Neural progenitor cell (in vitro differentiated cells): Measurements from ENCODE around the gene P4HA1. TPM values are rescaled to one million over a fixed set of nuclear protein-coding genes. Genes with fewer than 3 reads are reported as not detected.

ENCODE experiments used
- DNase-seq: peaks from one replicate; pipeline ENCODE4 v3.0.0-alpha.2; 2016; ENCODE audit warnings: low spot score
- H2AFZ ChIP-seq: fragments of 200-600 bp; sonication (generic); replicated peaks from 2 replicates; pipeline ENCODE4 v1.6.1; 2016; ENCODE audit warnings: antibody characterized with exemption
- H3F3A ChIP-seq: fragments of 200-600 bp; sonication (generic); 2 replicates; pipeline ENCODE4 v1.6.1; 2016; ENCODE audit warnings: antibody characterized with exemption, low read depth
- H3K27ac ChIP-seq: fragments of 200-600 bp; sonication (generic); 2 replicates; pipeline ENCODE4 v1.5.1; 2016; ENCODE audit warnings: mild to moderate bottlenecking
- H3K27me3 ChIP-seq: fragments of 200-600 bp; sonication (generic); 2 replicates; pipeline ENCODE4 v1.6.1; 2016; ENCODE audit warnings: mild to moderate bottlenecking, moderate library complexity
- H3K36me3 ChIP-seq: fragments of 200-600 bp; sonication (generic); 2 replicates; pipeline ENCODE4 v1.5.1; 2016
- H3K4me1 ChIP-seq: fragments of 200-600 bp; sonication (generic); 2 replicates; pipeline ENCODE4 v1.6.1; 2016; ENCODE audit warnings: mixed run types
- H3K4me2 ChIP-seq: fragments of 200-600 bp; sonication (generic); 2 replicates; pipeline ENCODE4 v1.6.1; 2016
- H3K4me3 ChIP-seq: fragments of 200-600 bp; sonication (generic); 2 replicates; pipeline ENCODE4 v1.5.1; 2016
- H3K79me2 ChIP-seq: fragments of 200-600 bp; sonication (generic); 2 replicates; pipeline ENCODE4 v1.6.1; 2016; ENCODE audit warnings: low read depth
- H3K9ac ChIP-seq: fragments of 200-600 bp; sonication (generic); 2 replicates; pipeline ENCODE4 v1.6.1; 2016
- H3K9me3 ChIP-seq: fragments of 200-600 bp; sonication (generic); 2 replicates; pipeline ENCODE4 v1.5.1; 2016; ENCODE audit warnings: low read depth
- H4K20me1 ChIP-seq: fragments of 200-600 bp; sonication (generic); 2 replicates; pipeline ENCODE4 v1.6.1; 2016; ENCODE audit warnings: low read depth
- H3K27ac Mint-ChIP-seq: 3 replicates; pipeline ENCODE4 v1.8.0; 2021; ENCODE audit warnings: mixed read lengths
- H3K27me3 Mint-ChIP-seq: 2 replicates; pipeline ENCODE4 v1.8.0; 2022; ENCODE audit warnings: low read depth, mild to moderate bottlenecking, inconsistent platforms, moderate library complexity, mixed read lengths; ENCODE audit not compliant: insufficient read depth
- H3K36me3 Mint-ChIP-seq: 3 replicates; pipeline ENCODE4 v1.8.0; 2021; ENCODE audit warnings: mixed read lengths
- H3K4me1 Mint-ChIP-seq: 3 replicates; pipeline ENCODE4 v1.8.0; 2021; ENCODE audit warnings: mixed read lengths
- H3K4me3 Mint-ChIP-seq: 3 replicates; pipeline ENCODE4 v1.8.0; 2021; ENCODE audit warnings: mild to moderate bottlenecking, moderate library complexity, mixed read lengths
- H3K9me3 Mint-ChIP-seq: 3 replicates; pipeline ENCODE4 v1.8.0; 2020; ENCODE audit warnings: mixed read lengths
- EZH2 ChIP-seq: fragments of 200-600 bp; sonication (generic); IDR thresholded peaks from 2 replicates; pipeline ENCODE4 v1.6.1; 2017; ENCODE audit warnings: antibody characterized with exemption, mild to moderate bottlenecking, moderate library complexity
- EZH2phosphoT487 ChIP-seq: fragments of 200-600 bp; sonication (generic); IDR thresholded peaks from 2 replicates; pipeline ENCODE4 v1.6.1; 2017; ENCODE audit warnings: antibody characterized with exemption
- total RNA-seq: library from RNA; depleted of rRNA; stranded (reverse); fragments of >200 nt; gene quantifications from 2 replicates; pipeline ENCODE4 v1.2.3, GENCODE V29; 2015; ENCODE audit warnings: low replicate concordance
- TF ChIP-seq, protein P1 (sequence below): fragments of 200-600 bp; sonication (generic); IDR thresholded peaks from 2 replicates; pipeline ENCODE4 v1.5.1; 2017; ENCODE audit warnings: antibody characterized with exemption, mild to moderate bottlenecking

Gene P4HA1
- total RNA-seq, 1 donor from 2014 or later = 200 TPM

- no peaks in the 10 kb centered on the region for H4K20me1 ChIP-seq
- H3K79me2 ChIP-seq = no peaks in the 10 kb centered on the region
- DNase-seq = no peak
- H3K4me2 ChIP-seq = no peak overlapping the region
- H3K36me3 ChIP-seq = peaks cover 15% of the 10 kb centered on the region
- Mint-ChIP-seq H3K9me3 (no peaks in the 10 kb centered on the region), H3K36me3 (peaks cover 25% of the 10 kb centered on the region), H3K27ac (no peak overlapping the region), H3K4me1 (no peaks in the 10 kb centered on the region), H3K4me3 (no peak overlapping the region), H3K27me3 (no peaks in the 10 kb centered on the region)
- no peak overlapping the region for H3K27ac ChIP-seq
- H3K4me3 ChIP-seq = no peak overlapping the region
- H3K9ac ChIP-seq = no peak overlapping the region
- TF ChIP-seq EZH2phosphoT487 = no peak
- TF ChIP-seq EZH2 = no peak
- TF ChIP-seq, protein P1, sequence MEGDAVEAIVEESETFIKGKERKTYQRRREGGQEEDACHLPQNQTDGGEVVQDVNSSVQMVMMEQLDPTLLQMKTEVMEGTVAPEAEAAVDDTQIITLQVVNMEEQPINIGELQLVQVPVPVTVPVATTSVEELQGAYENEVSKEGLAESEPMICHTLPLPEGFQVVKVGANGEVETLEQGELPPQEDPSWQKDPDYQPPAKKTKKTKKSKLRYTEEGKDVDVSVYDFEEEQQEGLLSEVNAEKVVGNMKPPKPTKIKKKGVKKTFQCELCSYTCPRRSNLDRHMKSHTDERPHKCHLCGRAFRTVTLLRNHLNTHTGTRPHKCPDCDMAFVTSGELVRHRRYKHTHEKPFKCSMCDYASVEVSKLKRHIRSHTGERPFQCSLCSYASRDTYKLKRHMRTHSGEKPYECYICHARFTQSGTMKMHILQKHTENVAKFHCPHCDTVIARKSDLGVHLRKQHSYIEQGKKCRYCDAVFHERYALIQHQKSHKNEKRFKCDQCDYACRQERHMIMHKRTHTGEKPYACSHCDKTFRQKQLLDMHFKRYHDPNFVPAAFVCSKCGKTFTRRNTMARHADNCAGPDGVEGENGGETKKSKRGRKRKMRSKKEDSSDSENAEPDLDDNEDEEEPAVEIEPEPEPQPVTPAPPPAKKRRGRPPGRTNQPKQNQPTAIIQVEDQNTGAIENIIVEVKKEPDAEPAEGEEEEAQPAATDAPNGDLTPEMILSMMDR = no peak
- H3F3A ChIP-seq = peaks cover 3% of the 10 kb centered on the region
- no peaks in the 10 kb centered on the region for H3K4me1 ChIP-seq
- H2AFZ ChIP-seq = no peak overlapping the region
- H3K27me3 ChIP-seq = no peaks in the 10 kb centered on the region
- no peaks in the 10 kb centered on the region for H3K9me3 ChIP-seq
Observed at GRCh38 chr10:73131301-73131700, 34.6 kb upstream of the P4HA1 start.

GRCh38 chr10:73126343-73126742 lies 29.7 kb upstream of the P4HA1 start:
- Histone ChIP-seq H3K9me3 (no peaks in the 10 kb centered on the region), H3K4me1 (no peaks in the 10 kb centered on the region), H3K27me3 (no peaks in the 10 kb centered on the region), H3K27ac (no peak overlapping the region), H3K36me3 (no peaks in the 10 kb centered on the region), H2AFZ (no peak overlapping the region), H3K4me3 (no peak overlapping the region), H3K9ac (no peak overlapping the region), H4K20me1 (no peaks in the 10 kb centered on the region), H3F3A (no peaks in the 10 kb centered on the region), H3K79me2 (no peaks in the 10 kb centered on the region), H3K4me2 (no peak overlapping the region)
- no peak for TF ChIP-seq EZH2phosphoT487
- no peak for TF ChIP-seq EZH2
- TF ChIP-seq, protein P1 = no peak
- no peak overlapping the region for H3K4me3 Mint-ChIP-seq
- H3K27ac Mint-ChIP-seq = no peak overlapping the region
- H3K27me3 Mint-ChIP-seq = no peaks in the 10 kb centered on the region
- peaks cover 15% of the 10 kb centered on the region for H3K36me3 Mint-ChIP-seq
- no peak for DNase-seq
- H3K9me3 Mint-ChIP-seq = no peaks in the 10 kb centered on the region
- no peaks in the 10 kb centered on the region for H3K4me1 Mint-ChIP-seq

- Mint-ChIP-seq H3K36me3 (no peaks in the 10 kb centered on the region), H3K27me3 (no peaks in the 10 kb centered on the region), H3K9me3 (no peaks in the 10 kb centered on the region), H3K4me1 (peaks cover 6% of the 10 kb centered on the region), H3K4me3 (no peak overlapping the region), H3K27ac (no peak overlapping the region)
- Histone ChIP-seq H3K9ac (no peak overlapping the region), H3F3A (peaks cover 3% of the 10 kb centered on the region), H3K4me3 (no peak overlapping the region), H3K79me2 (no peaks in the 10 kb centered on the region), H4K20me1 (no peaks in the 10 kb centered on the region), H2AFZ (no peak overlapping the region), H3K9me3 (no peaks in the 10 kb centered on the region), H3K4me2 (no peak overlapping the region), H3K4me1 (no peaks in the 10 kb centered on the region), H3K36me3 (no peaks in the 10 kb centered on the region), H3K27ac (no peak overlapping the region), H3K27me3 (no peaks in the 10 kb centered on the region)
- TF ChIP-seq EZH2phosphoT487 = no peak
- TF ChIP-seq, protein P1 = no peak
- no peak for TF ChIP-seq EZH2
- DNase-seq = no peak
Observed at GRCh38 chr10:73119952-73120351, 23.3 kb upstream of the P4HA1 start.
